ENCODE measurements around the gene FOXM1. TPM values are rescaled to one million over a fixed set of nuclear protein-coding genes. Genes with fewer than 3 reads are reported as not detected.

The FOXM1 gene
- total and polyA plus RNA-seq, 7 experiments from 2014 or later: 0.35 to 77.2 (median 0.82) TPM; not detected in 3

DNA sequence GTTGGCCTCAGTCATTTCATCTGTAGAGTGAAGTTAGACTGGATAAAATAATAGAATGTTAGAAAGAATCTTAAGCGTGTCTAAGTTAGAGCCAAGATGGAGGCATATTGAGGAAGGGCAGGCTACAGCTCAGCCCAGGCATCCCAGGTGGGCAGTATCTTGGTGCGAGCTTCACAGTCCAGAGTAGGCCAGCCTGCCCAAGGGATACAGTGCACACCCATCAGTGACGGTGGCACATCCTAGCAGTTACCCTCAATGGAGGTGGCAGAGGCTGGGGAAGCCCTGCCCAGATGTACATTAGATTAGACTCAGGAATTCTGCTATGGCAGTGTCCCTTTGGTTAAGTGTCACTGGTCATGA lies 35.2 kb upstream of the FOXM1 start:
- H3K4me1 ChIP-seq (ENCODE audit: control insufficient read depth in 2 of 2, insufficient read depth in 2 of 2, low read length in 2 of 2): no peaks in the 10 kb centered on the region
- CTCF ChIA-PET: interaction anchor here (0.6 kb wide), 2 partner anchors 14 to 242 kb away, joined by 3 read pairs; no protein-coding TSS in a partner anchor

GRCh38 chr12:2904260-2904659 lies 27.3 kb upstream of the FOXM1 start:
- H3K4me1 Mint-ChIP-seq: no peaks in the 10 kb centered on the region
- ATAC-seq: no peak
- peaks cover 0 to 1% (median 0%) of the 10 kb centered on the region in 5 donors for H3K36me3 Mint-ChIP-seq
- H3K4me3 Mint-ChIP-seq: no peak overlapping the region
- H3K4me1 ChIP-seq (ENCODE audit: control insufficient read depth in 2 of 2, insufficient read depth in 2 of 2, low read length in 2 of 2): no peaks in the 10 kb centered on the region
- ChIA-PET POLR2A (no interaction called here), CTCF (no interaction called here)
- H3K27ac ChIP-seq (ENCODE audit: low read depth, low read length): no peak overlapping the region
- H3K27me3 ChIP-seq (ENCODE audit: control insufficient read depth in 2 of 2, insufficient read depth in 2 of 2, low read length in 2 of 2): no peaks in the 10 kb centered on the region
- H3K4me3 ChIP-seq (ENCODE audit: low read length): no peak overlapping the region
- no peaks in the 10 kb centered on the region for H3K9me3 Mint-ChIP-seq
- no peak for DNase-seq
- no peaks in the 10 kb centered on the region for H3K27me3 Mint-ChIP-seq
- intact Hi-C loops (cut with micrococcal nuclease): no loop called here
- no peaks in the 10 kb centered on the region for H3K9me3 ChIP-seq (ENCODE audit: control insufficient read depth in 2 of 3, low read length in 3 of 3)
- no peaks in the 10 kb centered on the region for H3K36me3 ChIP-seq (ENCODE audit: control insufficient read depth in 2 of 3, insufficient read depth in 3 of 3, low read length in 3 of 3)
- peak overlapping the region in 1 of 9 donors; percentile 57 for H3K27ac Mint-ChIP-seq

More for the DNA sequence above, 35.2 kb upstream of the FOXM1 start:
- Histone ChIP-seq H3K27me3 (ENCODE audit: control insufficient read depth in 2 of 2, insufficient read depth in 2 of 2, low read length in 2 of 2) (no peaks in the 10 kb centered on the region), H3K36me3 (ENCODE audit: control insufficient read depth in 2 of 3, insufficient read depth in 3 of 3, low read length in 3 of 3) (no peaks in the 10 kb centered on the region), H3K27ac (ENCODE audit: low read depth, low read length) (no peak overlapping the region), H3K9me3 (ENCODE audit: control insufficient read depth in 2 of 3, low read length in 3 of 3) (no peaks in the 10 kb centered on the region), H3K4me3 (ENCODE audit: low read length) (no peak overlapping the region)
- Mint-ChIP-seq H3K9me3 (peaks cover 0 to 1% (median 0%) of the 10 kb centered on the region in 11 donors), H3K27ac (no peak overlapping the region), H3K4me1 (peaks cover 0 to 2% (median 0%) of the 10 kb centered on the region in 7 donors), H3K36me3 (peaks cover 0 to 47% (median 18%) of the 10 kb centered on the region in 5 donors), H3K4me3 (no peak overlapping the region), H3K27me3 (no peaks in the 10 kb centered on the region)
- DNase-seq: no peak
- ATAC-seq: no peak
- intact Hi-C loops (cut with micrococcal nuclease): no loop called here
- POLR2A ChIA-PET: interaction anchor here (0.8 kb wide), 1 partner anchor 35 kb away, joined by 3 read pairs; the partner anchor contains the start of genes FOXM1 and RHNO1

- no peaks in the 10 kb centered on the region for H3K9me3 Mint-ChIP-seq
- no peak for DNase-seq
- Histone ChIP-seq H3K4me3 (ENCODE audit: low read length) (no peak overlapping the region), H3K4me1 (ENCODE audit: control insufficient read depth in 2 of 2, insufficient read depth in 2 of 2, low read length in 2 of 2) (no peaks in the 10 kb centered on the region), H3K9me3 (ENCODE audit: control insufficient read depth in 2 of 3, low read length in 3 of 3) (no peaks in the 10 kb centered on the region), H3K27ac (ENCODE audit: low read depth, low read length) (no peak overlapping the region), H3K36me3 (ENCODE audit: control insufficient read depth in 2 of 3, insufficient read depth in 3 of 3, low read length in 3 of 3) (no peaks in the 10 kb centered on the region), H3K27me3 (ENCODE audit: control insufficient read depth in 2 of 2, insufficient read depth in 2 of 2, low read length in 2 of 2) (no peaks in the 10 kb centered on the region)
- ChIA-PET POLR2A (no interaction called here), CTCF (no interaction called here)
- H3K36me3 Mint-ChIP-seq: peaks cover 0 to 1% (median 0%) of the 10 kb centered on the region in 5 donors
- intact Hi-C loops (cut with micrococcal nuclease): no loop called here
- ATAC-seq: no peak
- H3K4me3 Mint-ChIP-seq: no peak overlapping the region
- no peaks in the 10 kb centered on the region for H3K4me1 Mint-ChIP-seq
- no peak overlapping the region for H3K27ac Mint-ChIP-seq
- H3K27me3 Mint-ChIP-seq: no peaks in the 10 kb centered on the region
These were observed 25.4 kb upstream of the FOXM1 start for GRCh38 chr12:2902272-2902880.

- Histone ChIP-seq H3K36me3 (ENCODE audit: control insufficient read depth in 2 of 3, insufficient read depth in 3 of 3, low read length in 3 of 3) (no peaks in the 10 kb centered on the region), H3K9me3 (ENCODE audit: control insufficient read depth in 2 of 3, low read length in 3 of 3) (no peaks in the 10 kb centered on the region), H3K4me1 (ENCODE audit: control insufficient read depth in 2 of 2, insufficient read depth in 2 of 2, low read length in 2 of 2) (no peaks in the 10 kb centered on the region), H3K27ac (ENCODE audit: low read depth, low read length) (no peak overlapping the region), H3K4me3 (ENCODE audit: low read length) (no peak overlapping the region), H3K27me3 (ENCODE audit: control insufficient read depth in 2 of 2, insufficient read depth in 2 of 2, low read length in 2 of 2) (no peaks in the 10 kb centered on the region)
- ATAC-seq (no peak), DNase-seq (no peak)
- peaks cover 0 to 1% (median 0%) of the 10 kb centered on the region in 5 donors for H3K36me3 Mint-ChIP-seq
- intact Hi-C loops (cut with micrococcal nuclease): no loop called here
- peak overlapping the region in 1 of 9 donors; percentile 21 for H3K27ac Mint-ChIP-seq
- H3K9me3 Mint-ChIP-seq: no peaks in the 10 kb centered on the region
- ChIA-PET POLR2A (interaction anchor here (0.6 to 1.3 kb wide), 2 partner anchors 10 to 25 kb away, joined by 4 to 5 read pairs; partner anchors contain the start of gene TULP3), CTCF (no interaction called here)
- no peaks in the 10 kb centered on the region for H3K4me1 Mint-ChIP-seq
- no peak overlapping the region for H3K4me3 Mint-ChIP-seq
- no peaks in the 10 kb centered on the region for H3K27me3 Mint-ChIP-seq
These were observed 23.7 kb upstream of the FOXM1 start for GRCh38 chr12:2900642-2901041.

GRCh38 chr12:2897418-2897817 lies 20.4 kb upstream of the FOXM1 start:
- no peaks in the 10 kb centered on the region for H3K9me3 Mint-ChIP-seq
- H3K9me3 ChIP-seq (ENCODE audit: control insufficient read depth in 2 of 3, low read length in 3 of 3): no peaks in the 10 kb centered on the region
- no peak overlapping the region for H3K27ac Mint-ChIP-seq
- no peak for ATAC-seq
- CTCF ChIA-PET: no interaction called here
- H3K4me3 Mint-ChIP-seq: no peak overlapping the region
- DNase-seq: no peak
- POLR2A ChIA-PET: no interaction called here
- intact Hi-C loops (cut with micrococcal nuclease): no loop called here
- no peaks in the 10 kb centered on the region for H3K27me3 Mint-ChIP-seq
- no peak overlapping the region for H3K4me3 ChIP-seq (ENCODE audit: low read length)
- no peaks in the 10 kb centered on the region for H3K36me3 Mint-ChIP-seq
- no peaks in the 10 kb centered on the region for H3K36me3 ChIP-seq (ENCODE audit: control insufficient read depth in 2 of 3, insufficient read depth in 3 of 3, low read length in 3 of 3)
- H3K27me3 ChIP-seq (ENCODE audit: control insufficient read depth in 2 of 2, insufficient read depth in 2 of 2, low read length in 2 of 2): no peaks in the 10 kb centered on the region
- H3K27ac ChIP-seq (ENCODE audit: low read depth, low read length): no peak overlapping the region
- no peaks in the 10 kb centered on the region for H3K4me1 ChIP-seq (ENCODE audit: control insufficient read depth in 2 of 2, insufficient read depth in 2 of 2, low read length in 2 of 2)
- H3K4me1 Mint-ChIP-seq: peaks cover 4 to 5% (median 4%) of the 10 kb centered on the region in 7 donors

DNA sequence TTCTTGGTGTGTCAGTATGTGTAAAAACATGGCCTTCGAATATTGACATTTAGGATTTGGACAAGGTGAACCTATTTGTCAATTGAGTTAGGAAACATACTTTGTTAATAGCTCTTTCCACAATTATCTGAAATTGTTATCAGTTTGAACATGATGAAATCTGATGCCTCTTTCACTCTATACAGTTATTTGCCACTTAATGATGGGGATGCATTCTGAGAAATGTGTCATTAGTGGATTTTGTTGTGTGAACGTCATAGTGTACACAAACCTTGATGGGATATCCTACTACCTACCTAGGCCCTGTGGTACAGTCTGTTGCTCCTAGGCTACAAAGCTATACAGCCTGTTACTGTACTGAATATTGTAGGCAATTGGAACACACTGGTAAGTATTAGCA lies 18.5 kb upstream of the FOXM1 start:
- ATAC-seq (no peak), DNase-seq (no peak)
- no peaks in the 10 kb centered on the region for H3K9me3 ChIP-seq (ENCODE audit: control insufficient read depth in 2 of 3, low read length in 3 of 3)
- no peaks in the 10 kb centered on the region for H3K4me1 ChIP-seq (ENCODE audit: control insufficient read depth in 2 of 2, insufficient read depth in 2 of 2, low read length in 2 of 2)
- H3K36me3 Mint-ChIP-seq: peaks cover 0 to 3% (median 0%) of the 10 kb centered on the region in 5 donors
- H3K36me3 ChIP-seq (ENCODE audit: control insufficient read depth in 2 of 3, insufficient read depth in 3 of 3, low read length in 3 of 3): peaks cover 0 to 6% (median 0%) of the 10 kb centered on the region in 3 experiments
- H3K4me3 Mint-ChIP-seq: no peak overlapping the region
- peaks cover 0 to 2% (median 0%) of the 10 kb centered on the region in 11 donors for H3K9me3 Mint-ChIP-seq
- no peaks in the 10 kb centered on the region for H3K27me3 ChIP-seq (ENCODE audit: control insufficient read depth in 2 of 2, insufficient read depth in 2 of 2, low read length in 2 of 2)
- H3K27ac Mint-ChIP-seq: no peak overlapping the region
- intact Hi-C loops (cut with micrococcal nuclease): no loop called here
- no peak overlapping the region for H3K27ac ChIP-seq (ENCODE audit: low read depth, low read length)
- peaks cover 9 to 20% (median 15%) of the 10 kb centered on the region in 7 donors for H3K4me1 Mint-ChIP-seq
- POLR2A ChIA-PET: interaction anchor here (1.3 kb wide), 1 partner anchor 18 kb away, joined by 4 read pairs; the partner anchor contains the start of genes FOXM1 and RHNO1
- H3K4me3 ChIP-seq (ENCODE audit: low read length): no peak overlapping the region
- CTCF ChIA-PET: no interaction called here
- H3K27me3 Mint-ChIP-seq: peaks cover 0 to 2% (median 0%) of the 10 kb centered on the region in 5 donors

DNA sequence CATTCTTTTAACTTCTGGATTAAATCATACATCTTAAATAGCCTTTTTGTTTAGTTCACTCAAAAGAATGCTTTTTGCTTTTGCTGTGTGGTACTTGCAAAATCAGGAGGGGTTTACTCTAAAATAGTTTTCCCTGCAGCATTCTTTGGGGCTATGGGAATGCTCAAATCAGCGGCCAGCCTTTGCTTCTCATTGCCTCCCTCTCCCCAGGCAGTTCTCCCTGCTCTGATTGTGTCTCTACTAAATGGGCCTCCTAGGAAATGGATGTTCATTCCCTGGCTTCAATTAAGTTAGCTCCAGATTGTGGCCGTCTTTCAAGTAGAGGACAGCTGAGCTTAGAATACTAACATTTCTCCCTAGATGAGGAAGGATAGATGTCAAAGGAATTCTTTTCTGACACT lies 18.1 kb upstream of the FOXM1 start:
- H3K27me3 Mint-ChIP-seq: peaks cover 0 to 2% (median 0%) of the 10 kb centered on the region in 5 donors
- H3K4me3 ChIP-seq (ENCODE audit: low read length): no peak overlapping the region
- H3K27ac Mint-ChIP-seq: no peak overlapping the region
- no peak overlapping the region for H3K4me3 Mint-ChIP-seq
- ChIA-PET POLR2A (interaction anchor here (1.3 kb wide), 1 partner anchor 18 kb away, joined by 4 read pairs; the partner anchor contains the start of genes FOXM1 and RHNO1), CTCF (no interaction called here)
- ATAC-seq (no peak), DNase-seq (no peak)
- H3K27me3 ChIP-seq (ENCODE audit: control insufficient read depth in 2 of 2, insufficient read depth in 2 of 2, low read length in 2 of 2): no peaks in the 10 kb centered on the region
- H3K4me1 ChIP-seq (ENCODE audit: control insufficient read depth in 2 of 2, insufficient read depth in 2 of 2, low read length in 2 of 2): peaks cover 3% of the 10 kb centered on the region in 2 donors
- intact Hi-C loops (cut with micrococcal nuclease): no loop called here
- peaks cover 0 to 2% (median 0%) of the 10 kb centered on the region in 11 donors for H3K9me3 Mint-ChIP-seq
- H3K36me3 Mint-ChIP-seq: peaks cover 0 to 3% (median 0%) of the 10 kb centered on the region in 5 donors
- no peaks in the 10 kb centered on the region for H3K9me3 ChIP-seq (ENCODE audit: control insufficient read depth in 2 of 3, low read length in 3 of 3)
- no peak overlapping the region for H3K27ac ChIP-seq (ENCODE audit: low read depth, low read length)
- peaks cover 11 to 25% (median 19%) of the 10 kb centered on the region in 7 donors for H3K4me1 Mint-ChIP-seq
- peaks cover 0 to 6% (median 0%) of the 10 kb centered on the region in 3 experiments for H3K36me3 ChIP-seq (ENCODE audit: control insufficient read depth in 2 of 3, insufficient read depth in 3 of 3, low read length in 3 of 3)
